OCI-LY1 (cell line): ENCODE results near the gene TCTN3.

ENCODE experiments used
- H2AFZ ChIP-seq: fragments of 200-600 bp; sonication (generic), shearing (Covaris generic); 2 replicates; pipeline ENCODE4 v1.6.0; 2014; ENCODE audit warnings: antibody characterized with exemption, mild to moderate bottlenecking, low read length
- H3F3A ChIP-seq: fragments of 200-600 bp; sonication (generic), shearing (Covaris generic); 2 replicates; pipeline ENCODE4 v1.6.0; 2014; ENCODE audit warnings: mild to moderate bottlenecking, antibody characterized with exemption, low read length, moderate library complexity; ENCODE audit not compliant: insufficient read depth
- H3K27ac ChIP-seq: fragments of 200-600 bp; sonication (generic); 2 replicates; pipeline ENCODE4 v1.5.1; 2014; ENCODE audit warnings: low read length, mixed run types, mild to moderate bottlenecking, low read depth; ENCODE audit not compliant: poor library complexity, severe bottlenecking
- H3K27me3 ChIP-seq: fragments of 200-600 bp; sonication (generic); 2 replicates; pipeline ENCODE4 v1.6.0; 2014; ENCODE audit warnings: antibody characterized with exemption, mild to moderate bottlenecking, low read length, moderate library complexity; ENCODE audit not compliant: insufficient read depth
- H3K36me3 ChIP-seq: fragments of 200-600 bp; sonication (generic); 2 replicates; pipeline ENCODE4 v1.6.1; 2014; ENCODE audit warnings: mild to moderate bottlenecking, antibody characterized with exemption, low read length, moderate library complexity, mixed read lengths; ENCODE audit not compliant: insufficient read depth
- H3K4me1 ChIP-seq: fragments of 200-600 bp; sonication (generic); 2 replicates; pipeline ENCODE4 v1.5.1; 2014; ENCODE audit warnings: mild to moderate bottlenecking, low read length, moderate library complexity; ENCODE audit not compliant: insufficient read depth, severe bottlenecking
- H3K4me2 ChIP-seq: fragments of 200-600 bp; sonication (generic), shearing (Covaris generic); 2 replicates; pipeline ENCODE4 v1.6.1; 2014; ENCODE audit warnings: low read length
- H3K4me3 ChIP-seq: fragments of 200-600 bp; sonication (generic); 2 replicates; pipeline ENCODE4 v1.5.1; 2014; ENCODE audit warnings: low read length, low read depth, mild to moderate bottlenecking, mixed read lengths; ENCODE audit not compliant: poor library complexity, severe bottlenecking
- H3K79me2 ChIP-seq: fragments of 200-600 bp; shearing (Covaris generic); 2 replicates; pipeline ENCODE4 v1.6.1; 2016; ENCODE audit warnings: mixed run types, low read length, mixed read lengths; ENCODE audit not compliant: insufficient read depth
- H3K9ac ChIP-seq: fragments of 200-600 bp; sonication (generic), shearing (Covaris generic); 2 replicates; pipeline ENCODE4 v1.6.1; 2014; ENCODE audit warnings: mild to moderate bottlenecking, low read length, mixed read lengths
- H3K9me2 ChIP-seq: fragments of 200-600 bp; sonication (generic), shearing (Covaris generic); 2 replicates; pipeline ENCODE4 v1.6.1; 2014; ENCODE audit warnings: low read depth, mild to moderate bottlenecking, low read length, mixed read lengths
- H3K9me3 ChIP-seq: fragments of 200-600 bp; shearing (Covaris generic); 2 replicates; pipeline ENCODE4 v1.6.1; 2014; ENCODE audit warnings: low read length, mixed read lengths
- H4K20me1 ChIP-seq: fragments of 200-600 bp; sonication (generic), shearing (Covaris generic); 2 replicates; pipeline ENCODE4 v1.6.0; 2016; ENCODE audit warnings: mild to moderate bottlenecking, low read length; ENCODE audit not compliant: insufficient read depth
- EZH2 ChIP-seq: fragments of 200-600 bp; sonication (generic), shearing (Covaris generic); IDR thresholded peaks from 2 replicates; pipeline ENCODE4 v1.8.0; 2017; ENCODE audit warnings: borderline replicate concordance, mixed run types, mild to moderate bottlenecking, antibody characterized with exemption, low read length, moderate library complexity, mixed read lengths
- TF ChIP-seq, protein P1 (sequence below): fragments of 200-600 bp; sonication (generic), shearing (Covaris generic); IDR thresholded peaks from 2 replicates; pipeline ENCODE4 v1.5.1; 2017; ENCODE audit warnings: mild to moderate bottlenecking, antibody characterized with exemption, low read length, moderate library complexity, mixed read lengths

Gene TCTN3

DNA sequence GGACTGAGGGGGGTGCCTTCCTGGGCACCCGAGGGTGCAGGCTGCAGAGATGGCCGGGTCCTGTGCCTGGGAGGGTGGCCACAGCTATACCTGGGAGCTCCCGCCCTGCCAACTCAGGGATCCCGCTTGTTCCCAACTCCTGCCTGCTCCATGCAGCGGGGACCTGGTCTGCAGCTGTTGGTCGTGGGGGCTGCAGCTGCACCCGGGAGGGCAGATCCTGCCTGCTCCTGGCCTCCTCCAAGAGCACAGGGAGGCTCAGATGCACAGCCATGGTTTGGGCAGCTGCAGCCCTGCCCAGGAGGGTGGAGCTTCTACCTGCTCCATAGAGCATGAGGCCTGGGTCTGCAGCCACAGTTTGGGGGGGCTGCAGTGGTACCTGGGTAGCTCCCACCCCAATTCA is 13.3 kb upstream of the TCTN3 start:
- no peaks in the 10 kb centered on the region for H3K36me3 ChIP-seq
- H2AFZ ChIP-seq = no peak overlapping the region
- H3F3A ChIP-seq = no peaks in the 10 kb centered on the region
- no peak overlapping the region for H3K4me3 ChIP-seq
- H3K79me2 ChIP-seq = no peaks in the 10 kb centered on the region
- H3K27ac ChIP-seq = no peak overlapping the region
- no peak overlapping the region for H3K4me2 ChIP-seq
- no peaks in the 10 kb centered on the region for H3K4me1 ChIP-seq
- no peaks in the 10 kb centered on the region for H4K20me1 ChIP-seq
- TF ChIP-seq, protein P1, sequence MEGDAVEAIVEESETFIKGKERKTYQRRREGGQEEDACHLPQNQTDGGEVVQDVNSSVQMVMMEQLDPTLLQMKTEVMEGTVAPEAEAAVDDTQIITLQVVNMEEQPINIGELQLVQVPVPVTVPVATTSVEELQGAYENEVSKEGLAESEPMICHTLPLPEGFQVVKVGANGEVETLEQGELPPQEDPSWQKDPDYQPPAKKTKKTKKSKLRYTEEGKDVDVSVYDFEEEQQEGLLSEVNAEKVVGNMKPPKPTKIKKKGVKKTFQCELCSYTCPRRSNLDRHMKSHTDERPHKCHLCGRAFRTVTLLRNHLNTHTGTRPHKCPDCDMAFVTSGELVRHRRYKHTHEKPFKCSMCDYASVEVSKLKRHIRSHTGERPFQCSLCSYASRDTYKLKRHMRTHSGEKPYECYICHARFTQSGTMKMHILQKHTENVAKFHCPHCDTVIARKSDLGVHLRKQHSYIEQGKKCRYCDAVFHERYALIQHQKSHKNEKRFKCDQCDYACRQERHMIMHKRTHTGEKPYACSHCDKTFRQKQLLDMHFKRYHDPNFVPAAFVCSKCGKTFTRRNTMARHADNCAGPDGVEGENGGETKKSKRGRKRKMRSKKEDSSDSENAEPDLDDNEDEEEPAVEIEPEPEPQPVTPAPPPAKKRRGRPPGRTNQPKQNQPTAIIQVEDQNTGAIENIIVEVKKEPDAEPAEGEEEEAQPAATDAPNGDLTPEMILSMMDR = no peak
- no peak for TF ChIP-seq EZH2
- no peak overlapping the region for H3K9ac ChIP-seq
- no peaks in the 10 kb centered on the region for H3K27me3 ChIP-seq
- no peaks in the 10 kb centered on the region for H3K9me2 ChIP-seq
- no peaks in the 10 kb centered on the region for H3K9me3 ChIP-seq

DNA sequence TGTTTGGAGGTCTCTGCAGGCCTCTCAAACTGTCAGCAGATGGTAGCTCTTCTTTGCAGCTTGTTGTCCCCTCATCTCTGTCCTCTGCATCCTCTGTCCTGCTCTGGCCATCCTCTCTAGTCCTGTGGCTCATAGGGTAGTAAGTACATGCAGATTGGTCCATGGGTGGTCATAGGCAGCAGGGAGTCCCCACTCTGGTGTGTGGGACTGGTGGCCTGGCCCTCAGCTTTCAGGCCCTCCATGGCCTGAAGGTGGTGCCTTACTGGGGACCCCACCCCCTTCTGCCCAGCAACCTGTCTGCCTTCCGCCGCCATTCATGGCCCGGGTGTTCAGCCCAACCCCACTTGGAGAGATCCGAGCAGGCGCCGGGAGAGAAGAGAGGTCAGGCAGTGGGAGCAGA is 12.8 kb upstream of the TCTN3 start:
- no peaks in the 10 kb centered on the region for H3F3A ChIP-seq
- no peak for TF ChIP-seq EZH2
- TF ChIP-seq, protein P1 = no peak
- H3K27ac ChIP-seq = no peak overlapping the region
- no peaks in the 10 kb centered on the region for H3K36me3 ChIP-seq
- H3K9me3 ChIP-seq = no peaks in the 10 kb centered on the region
- no peaks in the 10 kb centered on the region for H3K4me1 ChIP-seq
- no peaks in the 10 kb centered on the region for H3K9me2 ChIP-seq
- no peak overlapping the region for H3K9ac ChIP-seq
- H3K4me2 ChIP-seq = no peak overlapping the region
- no peak overlapping the region for H2AFZ ChIP-seq
- no peaks in the 10 kb centered on the region for H3K27me3 ChIP-seq
- no peak overlapping the region for H3K4me3 ChIP-seq
- no peaks in the 10 kb centered on the region for H4K20me1 ChIP-seq
- H3K79me2 ChIP-seq = no peaks in the 10 kb centered on the region

- Histone ChIP-seq H2AFZ (no peak overlapping the region), H3K4me1 (no peaks in the 10 kb centered on the region), H3K27ac (no peak overlapping the region), H4K20me1 (no peaks in the 10 kb centered on the region), H3K27me3 (no peaks in the 10 kb centered on the region), H3K79me2 (no peaks in the 10 kb centered on the region), H3K9me3 (no peaks in the 10 kb centered on the region), H3K9ac (no peak overlapping the region), H3K9me2 (no peaks in the 10 kb centered on the region), H3K4me3 (no peak overlapping the region), H3F3A (no peaks in the 10 kb centered on the region), H3K36me3 (no peaks in the 10 kb centered on the region), H3K4me2 (no peak overlapping the region)
- TF ChIP-seq EZH2 = no peak
- TF ChIP-seq, protein P1 = no peak
Measured at GRCh38 chr10:95698415-95698814, 4.7 kb upstream of the TCTN3 start.
